ENCODE measurements around the gene FRG2B. TPM values are rescaled to one million over a fixed set of nuclear protein-coding genes. Genes with fewer than 3 reads are reported as not detected.

The FRG2B gene
- not detected in 2 replicates for total RNA-seq

GRCh38 chr10:133626695-133627094, at the start of gene FRG2B:
Gene FRG2B (minus strand): TSS chr10:133626795. CDS start chr10:133626742, 53 bp downstream.

Other genes starting within 250 kb of the FRG2B start
- 4.1 and 4.8 TPM in 2 replicates for gene PAOX, start 247.5 kb downstream of the FRG2B start, total RNA-seq
- gene MTG1, start 232.6 kb downstream of the FRG2B start, total RNA-seq = 26.8 and 30.9 TPM in 2 replicates
- gene SPRN, start 202.2 kb downstream of the FRG2B start, total RNA-seq = 0.37 and 0.39 TPM in 2 replicates
- gene SCART1, start 172.8 kb downstream of the FRG2B start, total RNA-seq = 1.1 and 1.6 TPM in 2 replicates
- under 0.01 and 0.39 TPM in 2 replicates for gene CYP2E1, start 99.4 kb downstream of the FRG2B start, total RNA-seq
- 0.73 and 0.78 TPM in 2 replicates for gene SYCE1, start 61.2 kb downstream of the FRG2B start, total RNA-seq

Measured in subcutaneous preadipocyte (primary cell).